NCI-H524 (cell line): ENCODE results near the gene MRGPRX2.

Source experiments
- DNase-seq, 2 experiments: peaks; one replicate each; lab custom pipeline; 2025; lab: John Stamatoyannopoulos, UW

Gene MRGPRX2

DNA sequence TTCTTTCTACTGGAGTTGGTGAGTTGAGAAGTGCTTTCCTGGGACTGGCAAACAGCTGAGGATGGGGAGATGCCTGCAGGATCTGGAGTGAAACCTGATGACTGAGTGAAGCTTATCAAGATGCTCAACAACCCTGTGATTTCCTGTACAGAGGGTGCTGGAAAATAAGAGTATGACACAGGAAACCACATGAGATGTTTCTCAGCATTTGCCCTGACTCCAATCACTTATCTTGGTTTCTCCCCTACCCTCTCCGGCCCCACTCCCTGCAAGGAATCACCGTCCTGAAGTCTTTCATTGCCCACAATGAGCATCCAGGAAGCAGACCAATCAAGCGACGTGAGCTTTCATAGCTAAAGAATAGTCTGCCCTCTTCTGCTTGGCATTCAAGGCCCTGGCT is at the start of gene MRGPRX2:
TSS of gene MRGPRX2 (minus strand) at position 89 of the 400 bp plus-strand sequence. CDS start 4,315 bp downstream, outside the sequence.
- no peak for DNase-seq

DNA sequence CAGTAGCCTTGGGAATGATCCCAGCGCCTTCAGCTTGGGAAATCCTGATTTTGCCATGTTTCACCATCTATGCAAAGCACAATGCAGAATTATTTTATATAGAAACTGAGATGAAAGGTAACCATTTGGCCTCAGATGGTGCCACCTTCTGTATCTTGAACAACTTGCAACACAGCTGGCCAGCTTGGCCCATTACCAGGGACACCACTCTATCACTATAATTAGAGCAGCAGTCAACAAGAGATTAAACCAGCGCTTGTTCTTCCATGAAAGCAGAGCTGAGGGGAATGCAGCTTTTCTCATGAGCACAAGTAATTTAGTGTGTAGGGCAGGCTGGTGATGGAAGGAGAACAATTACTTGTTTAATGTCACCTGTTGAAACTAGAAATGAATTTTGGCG is 49.8 kb upstream of the MRGPRX2 start:
- DNase-seq = peak; percentile 29 to 63

DNA sequence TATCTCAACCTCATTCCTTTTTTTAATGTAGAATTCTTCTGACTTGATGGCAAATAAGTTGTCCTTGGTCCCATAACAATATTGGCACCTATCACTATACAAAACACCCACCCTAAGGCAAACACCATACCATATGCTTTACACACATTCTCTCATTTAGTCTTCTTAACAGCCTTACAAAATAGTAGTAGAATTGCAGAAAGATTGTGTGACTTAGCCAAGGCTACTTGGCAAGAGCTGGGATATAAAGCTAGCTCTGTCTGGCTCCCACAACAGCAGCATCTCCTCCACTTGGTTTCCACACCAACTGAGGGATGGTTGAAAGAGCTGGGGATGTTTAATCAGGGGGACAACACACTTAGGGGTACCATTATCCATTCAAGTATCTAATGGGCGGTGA is 46.6 kb upstream of the MRGPRX2 start:
- no peak for DNase-seq

DNA sequence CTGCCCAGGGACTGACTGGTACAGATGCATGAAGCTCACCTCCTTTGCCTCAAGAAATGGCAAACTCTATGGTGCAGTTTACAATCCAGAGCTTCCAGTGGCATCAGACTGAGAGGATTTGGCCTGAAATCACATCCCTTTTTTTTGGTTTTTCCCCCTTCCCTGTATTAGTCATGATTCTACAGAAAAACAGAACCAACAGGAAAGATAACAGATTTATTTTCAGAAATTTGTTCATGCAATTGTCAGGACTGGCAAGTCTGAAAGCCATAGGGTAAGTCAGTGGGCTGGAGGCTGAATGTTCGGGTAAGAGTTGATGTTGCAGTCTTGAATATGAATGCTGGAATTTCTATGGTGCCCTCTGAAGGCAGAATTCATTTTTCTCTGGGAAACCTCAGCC is 44.5 kb upstream of the MRGPRX2 start:
- DNase-seq = no peak

DNA sequence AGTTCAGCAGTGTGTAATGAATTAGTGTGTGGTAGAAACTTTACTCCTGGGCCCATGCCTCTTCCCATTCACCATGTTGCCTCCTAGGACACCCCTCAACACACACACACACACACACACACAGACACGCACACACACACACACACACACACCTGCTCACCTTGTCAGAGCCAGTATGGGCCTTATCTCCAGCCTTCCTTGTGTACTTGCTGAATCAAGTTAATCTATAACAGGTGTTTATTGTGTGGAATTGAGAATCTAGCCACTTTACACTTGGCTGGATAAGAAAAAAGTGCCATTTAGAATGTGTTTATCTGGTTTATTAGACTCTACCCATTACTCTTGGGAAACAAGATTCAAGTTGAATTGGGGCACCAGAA is 42.0 kb upstream of the MRGPRX2 start:
- DNase-seq = no peak

DNA sequence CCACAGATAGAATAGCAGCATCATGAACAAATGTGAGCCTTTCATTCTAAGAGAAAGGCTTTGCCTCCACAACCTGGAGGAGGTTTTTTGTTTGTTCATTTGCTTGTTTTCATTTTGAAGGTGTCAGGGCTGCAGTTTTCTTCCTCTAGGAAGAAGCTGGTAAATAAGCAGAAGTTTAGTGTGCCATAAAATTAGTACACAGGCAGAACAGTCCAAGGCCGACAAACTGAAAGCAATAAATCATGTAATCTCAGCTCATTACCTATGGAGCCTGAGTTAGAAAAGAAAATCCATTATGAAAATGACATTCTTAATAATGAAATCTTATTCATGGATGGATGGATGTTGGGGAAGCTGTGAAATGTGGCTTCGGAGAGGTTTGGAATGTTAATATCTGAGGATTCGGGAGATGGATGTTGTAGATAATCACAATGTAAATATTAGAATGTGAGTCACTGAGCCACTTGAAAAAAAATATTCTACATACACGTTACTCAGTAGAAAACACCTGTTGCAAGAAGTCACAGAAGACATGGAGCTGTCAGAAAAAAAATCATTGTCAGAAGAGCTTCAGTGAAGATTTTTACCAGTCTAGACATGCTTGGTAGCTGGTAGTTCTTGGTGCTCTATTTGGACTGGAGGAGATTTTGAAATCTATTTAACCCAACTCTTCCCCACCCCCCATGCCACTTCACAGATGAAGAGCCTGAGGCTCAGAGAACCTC is 41.4 kb upstream of the MRGPRX2 start:
- no peak for DNase-seq

DNA sequence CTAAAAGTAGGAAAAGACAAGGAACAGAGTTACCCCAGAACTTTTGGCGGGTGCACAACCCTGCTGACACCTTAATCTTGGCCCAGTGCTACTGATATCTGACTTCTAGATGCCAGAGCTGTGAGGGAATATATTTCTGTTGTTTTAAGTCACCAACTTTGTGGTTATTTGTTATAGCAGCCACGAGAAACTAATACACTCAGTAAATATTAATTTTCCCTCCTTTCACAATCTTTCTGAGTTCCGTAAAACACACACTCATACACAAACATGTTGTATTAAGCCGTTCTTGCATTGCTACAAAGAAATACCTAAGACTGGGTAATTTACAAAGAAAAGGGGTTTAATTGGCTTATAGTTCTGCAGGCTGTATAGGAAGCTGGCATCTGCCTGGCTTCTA is 40.4 kb upstream of the MRGPRX2 start:
- no peak for DNase-seq

DNA sequence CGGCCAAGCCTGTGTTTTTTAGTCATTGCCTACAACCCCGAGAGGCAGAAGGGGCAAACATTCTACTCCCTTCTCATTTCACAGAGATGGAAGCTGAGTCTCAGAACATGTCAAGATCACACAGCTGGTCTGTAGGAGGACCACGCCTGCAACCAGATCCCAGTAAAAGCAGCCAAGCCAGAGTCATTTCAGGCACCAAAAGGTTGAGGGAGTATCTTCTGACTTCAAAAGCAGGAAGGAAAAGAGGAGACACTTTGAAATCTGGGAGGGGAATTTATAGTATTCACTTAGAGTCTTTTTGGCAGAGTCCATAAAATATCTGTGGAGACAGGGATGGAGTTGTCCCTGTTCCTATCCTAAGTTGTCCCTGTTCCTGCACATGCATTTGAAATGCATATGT is 38.6 kb upstream of the MRGPRX2 start:
- DNase-seq = no peak

DNA sequence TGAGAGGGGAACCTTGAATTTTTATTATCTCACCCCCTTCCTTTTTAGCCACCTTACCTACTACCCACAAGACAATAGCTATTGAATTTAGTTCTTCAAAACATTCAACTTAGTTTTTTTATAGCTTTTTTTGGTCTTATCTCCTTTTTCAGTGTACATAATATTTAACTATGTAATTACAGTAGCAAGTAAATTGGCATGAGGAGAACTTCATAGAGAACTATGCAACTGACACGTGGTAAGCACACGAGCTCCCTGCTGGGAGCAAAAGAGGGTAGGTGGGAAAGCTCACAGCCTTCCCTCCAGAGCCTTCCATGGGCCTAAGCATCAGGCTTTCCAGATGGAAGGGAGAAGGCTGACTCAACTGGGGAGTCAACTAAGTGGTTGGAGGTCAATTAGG is 34.3 kb upstream of the MRGPRX2 start:
- DNase-seq = no peak

DNA sequence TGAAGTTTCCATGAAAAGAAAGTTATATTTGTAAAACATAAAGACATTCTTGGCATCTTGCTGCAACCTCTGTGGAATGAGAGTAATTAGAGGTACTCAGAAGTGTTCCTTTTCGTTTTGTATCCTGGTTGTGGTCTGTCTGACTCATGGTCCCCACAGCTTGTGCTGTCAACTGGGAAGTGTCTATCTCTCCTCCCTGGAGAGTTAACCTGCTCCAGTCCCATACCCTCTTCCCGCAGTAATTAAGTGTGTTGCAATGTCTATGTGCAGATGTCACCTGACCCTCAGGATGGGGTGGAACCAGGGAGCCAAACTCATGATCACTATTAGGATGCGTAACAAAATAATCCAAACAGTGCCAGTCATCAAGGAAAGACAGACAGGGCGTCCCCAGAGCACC is 33.5 kb upstream of the MRGPRX2 start:
- DNase-seq = no peak

DNA sequence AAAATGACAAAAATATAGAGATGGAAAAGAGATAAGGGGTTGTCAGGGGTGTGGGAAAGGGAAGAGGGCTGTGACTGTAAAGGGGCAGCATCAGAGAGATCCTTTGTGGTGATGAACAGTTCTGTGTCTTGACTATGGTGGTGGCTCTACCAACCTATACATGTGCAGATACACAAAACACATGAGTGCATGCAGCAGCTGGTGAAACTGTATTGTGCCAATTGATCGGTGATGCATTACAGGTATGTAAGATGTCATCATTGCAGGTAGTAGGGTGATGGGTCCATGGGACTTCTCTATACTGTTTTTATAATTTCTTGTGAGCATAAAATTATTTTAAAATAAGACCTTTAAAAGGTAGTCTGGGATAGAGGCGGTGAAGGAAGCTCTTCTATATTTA is 32.3 kb upstream of the MRGPRX2 start:
- DNase-seq = no peak

DNA sequence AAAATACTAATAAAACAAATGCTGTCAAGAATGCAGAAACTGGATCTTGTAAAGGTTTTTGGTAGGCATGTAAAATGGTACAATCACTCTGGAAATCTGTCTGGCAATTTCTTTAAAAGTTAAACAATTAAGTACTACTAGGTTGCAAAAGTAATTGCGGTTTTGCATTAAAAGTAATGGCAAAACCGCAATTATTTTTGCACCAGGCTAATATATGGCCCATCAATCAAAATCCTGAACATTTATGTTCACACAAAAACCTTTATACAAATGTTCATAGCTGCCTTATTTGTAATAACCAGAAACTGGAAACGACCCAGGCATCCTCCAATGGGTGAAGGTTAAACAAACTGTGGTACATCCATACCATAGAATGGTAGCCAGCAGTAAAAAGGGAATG is 31.8 kb upstream of the MRGPRX2 start:
- DNase-seq = no peak

DNA sequence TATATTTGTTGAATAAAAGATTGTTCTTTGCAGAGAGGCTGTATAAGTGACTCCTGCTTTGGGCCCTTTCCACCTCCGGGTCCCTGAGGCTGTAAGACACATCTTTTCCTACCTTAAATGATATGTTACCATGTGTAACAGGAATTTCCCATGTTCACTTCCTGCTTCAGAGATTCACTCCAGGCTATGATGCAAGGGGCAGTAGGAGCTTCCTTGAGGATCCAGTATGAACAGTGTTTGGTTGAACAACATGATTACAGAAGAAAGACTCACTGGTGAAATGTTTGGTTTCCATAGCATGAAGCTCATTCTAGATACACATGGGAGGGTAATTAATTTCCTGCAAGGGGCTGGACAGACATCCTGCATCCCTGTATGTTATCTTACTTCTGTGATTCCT is 30.8 kb upstream of the MRGPRX2 start:
- DNase-seq = no peak

DNA sequence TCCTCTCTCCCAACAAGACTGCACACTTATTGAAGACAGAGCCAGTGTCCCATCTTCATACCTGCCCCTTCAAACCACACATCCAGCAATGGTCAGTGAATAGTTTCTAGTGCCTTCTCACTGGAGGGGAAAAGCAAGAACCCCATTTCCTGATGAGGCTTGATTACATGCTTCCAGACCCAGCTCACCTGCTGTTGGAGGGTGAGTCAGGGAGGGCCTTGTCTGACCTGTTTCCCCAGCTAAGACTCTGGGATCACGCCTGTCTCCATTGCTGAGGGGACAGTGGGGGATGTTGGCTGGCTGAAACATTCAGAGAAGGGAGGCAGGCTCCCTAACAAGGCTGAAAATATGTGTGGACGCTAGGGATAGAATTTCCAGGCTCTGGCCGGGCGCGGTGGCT is 28.9 kb upstream of the MRGPRX2 start:
- no peak for DNase-seq

DNA sequence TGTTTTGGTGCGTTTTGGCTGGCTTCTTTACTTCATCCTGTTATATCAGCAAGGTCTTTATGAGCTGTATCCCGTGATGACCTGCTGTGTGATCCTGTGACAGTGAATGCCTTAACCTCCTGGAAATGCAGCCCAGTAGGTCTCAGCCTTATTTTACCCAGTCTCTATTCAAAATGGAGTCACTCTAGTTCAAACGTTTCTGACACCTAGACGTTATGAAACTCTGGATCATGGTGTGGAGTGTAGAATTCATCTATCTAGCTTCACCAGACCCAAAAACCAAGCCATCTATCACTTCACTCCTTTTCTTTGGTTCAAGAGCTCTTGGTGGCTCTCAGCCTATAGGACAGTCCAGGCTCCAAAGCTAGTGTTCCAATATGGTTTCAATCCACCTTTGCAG is 28.3 kb upstream of the MRGPRX2 start:
- DNase-seq = no peak

DNA sequence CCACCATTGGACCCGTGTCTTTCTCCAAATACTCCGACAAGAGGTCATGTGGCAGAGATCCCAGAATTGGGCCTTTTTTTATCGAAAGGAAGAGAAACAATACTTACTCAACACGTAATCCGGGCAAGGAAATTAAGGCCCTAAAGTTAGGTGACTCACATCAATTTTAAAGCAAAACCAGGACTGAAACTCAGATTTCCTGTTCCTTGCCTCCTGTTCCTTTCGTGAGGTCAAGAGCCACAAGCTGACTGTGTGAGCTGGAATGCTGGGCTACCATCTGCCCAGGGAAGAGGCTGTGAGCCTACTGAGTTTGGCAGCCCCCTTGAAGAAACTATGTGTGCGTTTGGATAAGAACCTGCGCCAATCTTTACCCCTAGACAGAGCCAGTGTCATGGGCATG is 27.1 kb upstream of the MRGPRX2 start:
- DNase-seq = no peak

DNA sequence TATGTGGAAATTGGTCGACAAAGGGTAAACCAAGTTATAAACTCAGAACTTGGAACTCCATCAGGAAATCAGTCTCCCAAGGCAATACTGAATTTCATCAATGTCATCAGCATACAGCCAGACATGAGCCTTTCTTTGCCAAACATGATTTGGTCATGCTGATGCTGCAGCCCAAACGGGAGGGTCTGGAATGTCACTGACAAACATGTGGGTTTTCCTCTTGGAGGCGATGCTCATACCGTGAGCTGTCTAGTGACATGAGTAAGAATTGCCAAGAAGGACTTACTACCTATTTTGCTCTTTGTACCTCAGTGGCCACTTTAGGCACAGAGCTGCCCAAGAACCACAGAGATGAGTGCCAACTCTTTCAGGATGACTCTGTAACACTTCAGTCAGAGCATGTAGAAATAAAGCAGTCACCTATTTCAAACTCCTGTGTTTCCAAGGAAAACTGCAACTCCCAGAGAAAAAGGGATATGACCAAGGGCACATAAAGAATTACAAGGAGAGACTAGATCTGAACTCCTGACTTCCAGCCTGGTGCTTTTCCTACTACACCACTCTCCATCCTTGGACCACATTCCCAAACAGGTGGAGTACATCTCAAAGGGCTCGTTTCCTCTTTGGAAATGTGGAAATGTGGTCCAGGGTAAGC is 24.3 kb upstream of the MRGPRX2 start:
- DNase-seq = no peak

DNA sequence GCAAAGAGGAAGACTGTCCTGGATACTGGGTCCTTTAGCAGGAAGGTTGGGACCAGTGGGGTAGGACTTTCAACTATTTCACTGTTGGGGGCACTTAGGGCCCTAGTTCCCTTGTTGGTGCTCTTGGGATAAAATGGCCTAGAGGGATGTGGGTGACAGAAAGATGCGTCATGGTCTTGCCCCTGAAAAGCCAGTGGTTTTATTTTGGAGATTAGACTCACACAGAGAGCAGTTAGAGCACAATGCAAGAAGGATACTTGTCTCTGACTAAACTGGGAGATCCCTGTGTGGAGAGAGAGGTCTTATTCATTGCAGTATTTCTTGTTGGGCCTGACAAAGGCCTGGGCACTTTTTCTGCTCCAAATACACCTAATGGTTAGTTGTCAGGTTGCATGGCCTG is 22.6 kb upstream of the MRGPRX2 start:
- DNase-seq = no peak

DNA sequence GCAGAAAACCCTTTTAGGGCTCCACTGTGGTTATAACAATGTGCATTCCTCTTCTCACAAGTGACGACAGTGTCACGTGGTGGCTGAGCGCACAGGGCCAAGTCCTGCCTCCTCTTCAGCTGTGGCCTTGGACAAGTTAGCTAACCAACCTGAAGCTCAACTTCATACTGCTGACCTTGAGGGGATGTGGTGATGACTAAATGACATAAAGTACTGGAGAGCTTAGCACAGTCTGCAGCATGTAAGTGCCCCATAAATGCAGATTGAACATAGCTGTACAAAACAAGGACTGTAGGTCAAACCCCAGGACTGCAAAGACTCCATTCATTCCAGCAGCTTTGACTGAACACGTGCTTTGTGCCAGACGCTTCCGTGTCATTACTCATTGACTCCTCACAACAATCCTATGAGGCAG is 20.1 kb upstream of the MRGPRX2 start:
- DNase-seq = no peak

DNA sequence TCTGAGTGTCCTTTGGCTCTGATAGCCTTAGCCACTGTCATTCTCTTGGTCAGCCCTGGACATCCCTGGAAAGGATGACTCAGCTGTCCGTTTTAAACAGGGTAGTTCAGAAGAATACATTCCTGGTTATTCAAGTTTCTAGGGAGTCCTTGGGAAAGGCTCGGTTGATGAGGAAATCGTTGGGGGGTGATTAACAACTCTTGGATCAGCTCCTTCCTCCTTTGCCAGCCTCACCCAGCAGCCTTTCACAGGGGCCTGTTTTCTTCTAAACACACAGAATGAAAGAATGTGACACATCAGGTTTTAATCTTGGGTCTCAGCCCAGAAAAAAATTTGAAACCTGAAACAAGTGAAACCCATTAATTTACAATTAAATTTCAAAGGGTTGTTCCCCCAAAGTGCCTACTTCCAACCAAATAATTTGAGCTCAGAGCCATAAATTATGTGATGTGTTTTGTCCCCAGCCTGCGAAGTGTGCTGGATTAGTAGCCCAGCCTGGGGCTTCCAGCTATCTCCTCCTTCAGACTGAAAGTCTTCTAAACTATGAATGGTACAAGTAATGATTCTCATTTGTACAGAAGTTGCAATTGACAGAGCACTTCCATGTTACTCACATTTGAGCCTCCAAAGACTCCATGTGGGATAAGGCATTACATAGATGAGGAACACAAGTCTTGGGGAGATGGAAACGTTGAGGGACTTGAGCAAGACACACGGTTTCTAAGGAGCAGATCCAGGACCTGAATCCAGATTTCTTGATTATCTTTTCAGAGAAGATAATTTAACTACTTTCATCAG is 19.3 kb upstream of the MRGPRX2 start:
- DNase-seq = no peak

DNA sequence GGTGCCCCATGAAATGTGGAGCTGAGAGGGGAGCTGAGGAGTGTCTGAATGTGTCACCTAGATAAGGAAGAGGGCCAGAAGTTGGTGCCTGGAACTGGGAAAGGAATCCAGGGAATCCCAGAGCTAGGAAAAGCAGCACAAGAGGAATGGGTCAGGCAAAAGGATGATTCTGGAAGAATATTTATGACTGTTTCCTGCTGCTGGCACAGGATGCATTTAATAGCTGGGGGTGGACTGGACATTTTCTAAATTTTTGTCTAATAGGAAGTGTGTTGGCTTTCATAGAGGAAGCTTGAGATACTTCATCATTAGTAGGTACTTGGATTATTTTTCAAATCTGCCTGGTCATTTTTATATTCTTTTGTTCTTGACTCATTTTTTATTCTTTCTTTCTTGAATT is 17.4 kb upstream of the MRGPRX2 start:
- DNase-seq = no peak

DNA sequence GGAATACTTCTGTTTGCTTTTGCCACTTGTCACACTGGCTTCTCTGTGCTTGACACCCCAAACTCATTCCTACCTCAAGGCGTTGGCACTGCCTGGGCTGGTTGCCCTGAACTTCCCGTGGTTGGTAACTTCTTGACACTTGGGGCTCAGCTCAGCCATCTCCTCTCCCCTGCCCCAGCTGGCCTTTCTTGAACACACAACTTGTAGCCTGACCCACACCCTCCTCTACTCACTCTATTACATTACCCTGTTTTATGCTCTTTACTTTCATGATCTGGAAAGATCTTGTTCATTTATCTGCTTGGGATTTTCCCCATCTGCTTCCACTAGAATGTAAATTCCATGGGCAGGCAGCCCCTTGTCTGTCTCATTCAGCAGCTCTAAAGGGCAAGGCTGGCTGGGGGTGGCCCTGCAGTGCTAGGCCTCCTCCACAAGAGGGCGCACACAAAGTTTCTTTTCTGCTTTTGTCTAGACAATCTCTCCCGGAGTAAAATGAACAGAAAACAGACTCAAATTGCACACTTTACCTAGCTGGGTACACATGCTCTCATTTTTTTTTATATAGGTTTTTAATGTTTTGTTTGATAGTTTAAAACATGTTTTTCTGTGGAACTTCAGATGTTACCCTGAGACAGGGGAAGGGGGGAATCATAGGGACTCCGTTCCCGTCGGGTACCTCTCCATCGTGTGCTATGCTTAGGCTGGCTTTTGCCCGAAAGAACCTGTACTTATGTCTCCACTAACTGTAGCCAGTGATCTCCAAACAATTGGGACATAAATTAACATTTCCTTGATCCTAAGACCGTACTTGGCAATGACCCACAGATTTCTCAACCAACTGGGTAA is 16.4 kb upstream of the MRGPRX2 start:
- peak; percentile 3 to 49 for DNase-seq
